Lung microvascular endothelial cell (primary cell): Measurements from ENCODE around the gene MDN1. TPM values are rescaled to one million over a fixed set of nuclear protein-coding genes. Genes with fewer than 3 reads are reported as not detected.

ENCODE experiments used
- DNase-seq, 2 donors: peaks; one replicate each; pipeline versions ENCODE4 v3.0.0 to v3.0.0-alpha.2; 2010; ENCODE audit warnings: low read depth in 2 of 2
- total RNA-seq: library from RNA; depleted of rRNA; stranded (reverse); fragments of >200 nt; gene quantifications from 2 replicates; pipeline ENCODE4 v1.2.1, GENCODE V29; 2014

The MDN1 gene
- total RNA-seq, 1 donor from 2014 or later: 18.3 TPM

- DNase-seq: no peak
Measured at GRCh38 chr6:89605861-89606260, 213.7 kb downstream of the MDN1 start.

GRCh38 chr6:89604653-89605052 lies 214.9 kb downstream of the MDN1 start:
- DNase-seq: no peak

GRCh38 chr6:89602166-89602565 lies 217.4 kb downstream of the MDN1 start:
- DNase-seq: no peak

GRCh38 chr6:89599727-89600126 lies 219.9 kb downstream of the MDN1 start:
- DNase-seq: no peak

- DNase-seq: peak in 1 of 2 donors; percentile 22
Measured at GRCh38 chr6:89597988-89598387, 221.6 kb downstream of the MDN1 start.

- DNase-seq: no peak
Measured at GRCh38 chr6:89597372-89597771, 222.2 kb downstream of the MDN1 start.

GRCh38 chr6:89596484-89596883 lies 223.1 kb downstream of the MDN1 start:
- no peak for DNase-seq

GRCh38 chr6:89596056-89596455 lies 223.5 kb downstream of the MDN1 start:
- DNase-seq: no peak

Other genes with a start within 250 kb of the MDN1 start
- gene LYRM2, start 181.0 kb downstream of the MDN1 start, total RNA-seq: 10.9 and 12.7 TPM in 2 replicates
- gene CASP8AP2, start 10.1 kb upstream of the MDN1 start, total RNA-seq: 7.4 and 10.7 TPM in 2 replicates
- not detected in 2 replicates for gene GJA10, start 74.7 kb upstream of the MDN1 start, total RNA-seq